ENCODE data around the gene SPAG17.

Gene SPAG17

GRCh38 chr1:118155106-118155505 lies 29.9 kb downstream of the SPAG17 start:
- TF ChIP-seq CTCF (IDR thresholded peaks at IDR 0.05; ENCODE audit: low read depth, low read length) = no peak
- no peak overlapping the region for H3K4me3 ChIP-seq (replicated peaks in 1 of 2; ENCODE audit: low read depth in 2 of 2, low read length in 2 of 2)

GRCh38 chr1:118154220-118154619 lies 30.8 kb downstream of the SPAG17 start:
- DNase-seq (ENCODE audit: low read depth in 2 of 2) = peak in 1 of 2 donors; percentile 21
- H3K4me3 ChIP-seq (replicated peaks in 1 of 2; ENCODE audit: low read depth in 2 of 2, low read length in 2 of 2) = no peak overlapping the region
- TF ChIP-seq CTCF (IDR thresholded peaks at IDR 0.05; ENCODE audit: low read depth, low read length) = peak; percentile 33

More at GRCh38 chr1:118155106-118155505, 29.9 kb downstream of the SPAG17 start:
- no peak for DNase-seq (ENCODE audit: low read depth in 2 of 2)

GRCh38 chr1:118151312-118151937 lies 33.6 kb downstream of the SPAG17 start:
- TF ChIP-seq CTCF (IDR thresholded peaks at IDR 0.05; ENCODE audit: low read depth, low read length) = peak; percentile 70
- peak; percentile 78 for DNase-seq (ENCODE audit: low read depth in 2 of 2)
- no peak overlapping the region for H3K4me3 ChIP-seq (replicated peaks in 1 of 2; ENCODE audit: low read depth in 2 of 2, low read length in 2 of 2)

- no peak for TF ChIP-seq CTCF (IDR thresholded peaks at IDR 0.05; ENCODE audit: low read depth, low read length)
- no peak for DNase-seq (ENCODE audit: low read depth in 2 of 2)
- no peak overlapping the region for H3K4me3 ChIP-seq (replicated peaks in 1 of 2; ENCODE audit: low read depth in 2 of 2, low read length in 2 of 2)
Measured at GRCh38 chr1:118149799-118150198, 35.2 kb downstream of the SPAG17 start.

- no peak for TF ChIP-seq CTCF (IDR thresholded peaks at IDR 0.05; ENCODE audit: low read depth, low read length)
- peak in 1 of 2 donors; percentile 31 for DNase-seq (ENCODE audit: low read depth in 2 of 2)
- H3K4me3 ChIP-seq (replicated peaks in 1 of 2; ENCODE audit: low read depth in 2 of 2, low read length in 2 of 2) = no peak overlapping the region
Measured at GRCh38 chr1:118148034-118148433, 37.0 kb downstream of the SPAG17 start.

- peak; percentile 56 to 73 for DNase-seq (ENCODE audit: low read depth in 2 of 2)
- no peak for TF ChIP-seq CTCF (IDR thresholded peaks at IDR 0.05; ENCODE audit: low read depth, low read length)
- H3K4me3 ChIP-seq (replicated peaks in 1 of 2; ENCODE audit: low read depth in 2 of 2, low read length in 2 of 2) = no peak overlapping the region
Measured at GRCh38 chr1:118147522-118147921, 37.5 kb downstream of the SPAG17 start.

- TF ChIP-seq CTCF (IDR thresholded peaks at IDR 0.05; ENCODE audit: low read depth, low read length) = no peak
Measured at GRCh38 chr1:118145721-118146120, 39.3 kb downstream of the SPAG17 start.

More at GRCh38 chr1:118145721-118146120, 39.3 kb downstream of the SPAG17 start:
- H3K4me3 ChIP-seq (replicated peaks in 1 of 2; ENCODE audit: low read depth in 2 of 2, low read length in 2 of 2) = no peak overlapping the region
- no peak for DNase-seq (ENCODE audit: low read depth in 2 of 2)

Data from cardiac fibroblast (primary cell).